MCF 10A (cell line): ENCODE data around the gene NCOA4. TPM values are rescaled to one million over a fixed set of nuclear protein-coding genes. Genes with fewer than 3 reads are reported as not detected.

Experiments
- BruUV-seq: library from RNA; stranded (reverse); fragments of 400-500 nt; replicated peaks from 2 replicates; lab custom pipeline; 2021; lab: Mats Ljungman, UMichigan
- CTCF ChIA-PET: fragments of 300-600 bp; sonication (Branson Sonifier 250); formaldehyde crosslinking; extraction: SDS; loops from one replicate; lab custom pipeline; 2021; ENCODE audit warnings: antibody characterized with exemption, inconsistent platforms; lab: Yijun Ruan, JAX
- POLR2A ChIA-PET: fragments of 300-600, 350-650 bp; sonication (Branson Sonifier 250); formaldehyde crosslinking; extraction: SDS; loops from one replicate; lab custom pipeline; 2020; ENCODE audit warnings: antibody characterized with exemption, inconsistent platforms; lab: Yijun Ruan, JAX
- DNase-seq: peaks from one replicate; pipeline ENCODE4 v3.0.0-alpha.2; 2018; ENCODE audit not compliant: unreplicated experiment
- H3K27ac Mint-ChIP-seq: one replicate; pipeline ENCODE4 v1.8.0; 2022; ENCODE audit warnings: mild to moderate bottlenecking, low read depth, mixed read lengths; ENCODE audit not compliant: unreplicated experiment
- H3K27me3 Mint-ChIP-seq: one replicate; pipeline ENCODE4 v1.8.0; 2022; ENCODE audit warnings: mixed read lengths; ENCODE audit not compliant: insufficient read depth, unreplicated experiment
- H3K36me3 Mint-ChIP-seq: one replicate; pipeline ENCODE4 v1.8.0; 2022; ENCODE audit warnings: mild to moderate bottlenecking, moderate library complexity, mixed read lengths; ENCODE audit not compliant: insufficient read depth, unreplicated experiment
- H3K4me1 Mint-ChIP-seq: one replicate; pipeline ENCODE4 v1.8.0; 2022; ENCODE audit warnings: mixed read lengths; ENCODE audit not compliant: insufficient read depth, unreplicated experiment
- H3K4me3 Mint-ChIP-seq: one replicate; pipeline ENCODE4 v1.8.0; 2022; ENCODE audit warnings: mild to moderate bottlenecking, moderate library complexity, mixed read lengths; ENCODE audit not compliant: unreplicated experiment
- H3K9me3 Mint-ChIP-seq: one replicate; pipeline ENCODE4 v1.8.0; 2022; ENCODE audit warnings: mixed read lengths; ENCODE audit not compliant: unreplicated experiment
- intact Hi-C: fragments of 100-400 bp; cut with micrococcal nuclease; formaldehyde crosslinking; loops from 2 replicates; pipeline ENCODE4 v1.14.1; 2022
- total RNA-seq: library from RNA; stranded (reverse); gene quantifications from 2 replicates; pipeline ENCODE4 v1.2.3, GENCODE V29; 2022
- TF ChIP-seq, protein P1 (sequence below): fragments of 200-600 bp; IDR thresholded peaks from one replicate; pipeline ENCODE4 v1.8.0; 2022; ENCODE audit warnings: antibody characterized with exemption, mild to moderate bottlenecking; ENCODE audit not compliant: unreplicated experiment

Gene NCOA4
- total RNA-seq, 1 experiment from 2014 or later = 81.6 TPM

DNA sequence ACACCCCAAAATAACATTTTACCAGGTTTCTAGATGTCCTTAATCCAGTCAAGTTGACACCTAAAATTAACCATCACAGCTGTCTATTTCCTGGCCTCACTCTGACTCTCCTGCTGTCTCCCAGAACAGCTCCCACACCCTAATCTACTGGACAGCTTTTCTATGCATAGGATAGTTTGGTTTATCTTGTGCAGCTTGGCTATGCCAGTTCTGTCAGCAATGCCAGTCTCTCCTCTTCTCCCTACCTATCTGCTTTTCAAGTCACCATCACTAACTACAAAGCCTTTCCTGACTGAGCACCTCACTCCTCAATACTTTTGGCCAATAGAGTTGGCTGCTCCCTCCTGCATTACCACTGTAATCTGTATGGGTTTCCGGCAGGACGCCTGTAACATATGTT is 5.0 kb downstream of the NCOA4 start:
- DNase-seq = no peak
- Mint-ChIP-seq H3K36me3 (peaks cover 13% of the 10 kb centered on the region), H3K27ac (peak overlapping the region; percentile 63), H3K9me3 (no peaks in the 10 kb centered on the region), H3K27me3 (no peaks in the 10 kb centered on the region), H3K4me1 (peaks cover 46% of the 10 kb centered on the region), H3K4me3 (no peak overlapping the region)
- no TSS peak for BruUV-seq
- intact Hi-C loops = loop anchor here (5.0 to 10.0 kb wide), 2 partner anchors 353 to 1021 kb away; partner anchors contain the start of genes ZFAND4 and ZNF22
- CTCF ChIA-PET = interaction anchor here (1.1 to 4.2 kb wide), 2 partner anchors 19 to 775 kb away, joined by 3 to 43 read pairs; no protein-coding TSS in a partner anchor
- POLR2A ChIA-PET = interaction anchor here (1.4 kb wide), 1 partner anchor 8 kb away, joined by 4 read pairs; no protein-coding TSS in a partner anchor
- TF ChIP-seq, protein P1, sequence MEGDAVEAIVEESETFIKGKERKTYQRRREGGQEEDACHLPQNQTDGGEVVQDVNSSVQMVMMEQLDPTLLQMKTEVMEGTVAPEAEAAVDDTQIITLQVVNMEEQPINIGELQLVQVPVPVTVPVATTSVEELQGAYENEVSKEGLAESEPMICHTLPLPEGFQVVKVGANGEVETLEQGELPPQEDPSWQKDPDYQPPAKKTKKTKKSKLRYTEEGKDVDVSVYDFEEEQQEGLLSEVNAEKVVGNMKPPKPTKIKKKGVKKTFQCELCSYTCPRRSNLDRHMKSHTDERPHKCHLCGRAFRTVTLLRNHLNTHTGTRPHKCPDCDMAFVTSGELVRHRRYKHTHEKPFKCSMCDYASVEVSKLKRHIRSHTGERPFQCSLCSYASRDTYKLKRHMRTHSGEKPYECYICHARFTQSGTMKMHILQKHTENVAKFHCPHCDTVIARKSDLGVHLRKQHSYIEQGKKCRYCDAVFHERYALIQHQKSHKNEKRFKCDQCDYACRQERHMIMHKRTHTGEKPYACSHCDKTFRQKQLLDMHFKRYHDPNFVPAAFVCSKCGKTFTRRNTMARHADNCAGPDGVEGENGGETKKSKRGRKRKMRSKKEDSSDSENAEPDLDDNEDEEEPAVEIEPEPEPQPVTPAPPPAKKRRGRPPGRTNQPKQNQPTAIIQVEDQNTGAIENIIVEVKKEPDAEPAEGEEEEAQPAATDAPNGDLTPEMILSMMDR = no peak

DNA sequence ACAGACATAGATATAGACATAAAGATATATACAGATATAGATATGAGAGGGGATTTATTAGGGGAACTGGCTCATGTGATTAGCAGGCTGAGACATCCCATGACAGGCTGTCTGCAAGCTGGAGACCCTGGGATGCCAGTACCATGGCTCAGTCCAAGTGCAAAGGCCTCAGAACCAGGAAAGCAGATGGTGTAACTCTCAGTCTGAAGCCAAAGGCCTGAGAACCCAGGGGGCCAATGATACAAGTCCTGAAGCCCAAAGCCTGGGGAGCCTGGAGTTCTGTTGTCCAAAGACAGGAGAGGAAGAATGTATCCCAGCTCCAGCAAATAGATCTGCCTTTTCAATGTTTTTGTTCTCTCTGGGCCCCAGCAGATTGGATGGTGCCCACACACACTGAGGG is 5.5 kb downstream of the NCOA4 start:
- BruUV-seq = no TSS peak
- TF ChIP-seq, protein P1 = no peak
- no peak overlapping the region for H3K4me3 Mint-ChIP-seq
- H3K27me3 Mint-ChIP-seq = no peaks in the 10 kb centered on the region
- H3K9me3 Mint-ChIP-seq = no peaks in the 10 kb centered on the region
- no peak for DNase-seq
- POLR2A ChIA-PET = interaction anchor here (1.1 to 1.4 kb wide), 2 partner anchors 9 to 193 kb away, joined by 3 to 4 read pairs; no protein-coding TSS in a partner anchor
- CTCF ChIA-PET = interaction anchor here (0.8 to 1.1 kb wide), 3 partner anchors 202 to 775 kb away, joined by 3 to 4 read pairs (median 3); no protein-coding TSS in a partner anchor
- H3K4me1 Mint-ChIP-seq = peaks cover 47% of the 10 kb centered on the region
- peak overlapping the region; percentile 63 for H3K27ac Mint-ChIP-seq
- H3K36me3 Mint-ChIP-seq = peaks cover 13% of the 10 kb centered on the region
- intact Hi-C loops = loop anchor here (5.0 to 10.0 kb wide), 2 partner anchors 353 to 1020 kb away; partner anchors contain the start of genes ZFAND4 and ZNF22

DNA sequence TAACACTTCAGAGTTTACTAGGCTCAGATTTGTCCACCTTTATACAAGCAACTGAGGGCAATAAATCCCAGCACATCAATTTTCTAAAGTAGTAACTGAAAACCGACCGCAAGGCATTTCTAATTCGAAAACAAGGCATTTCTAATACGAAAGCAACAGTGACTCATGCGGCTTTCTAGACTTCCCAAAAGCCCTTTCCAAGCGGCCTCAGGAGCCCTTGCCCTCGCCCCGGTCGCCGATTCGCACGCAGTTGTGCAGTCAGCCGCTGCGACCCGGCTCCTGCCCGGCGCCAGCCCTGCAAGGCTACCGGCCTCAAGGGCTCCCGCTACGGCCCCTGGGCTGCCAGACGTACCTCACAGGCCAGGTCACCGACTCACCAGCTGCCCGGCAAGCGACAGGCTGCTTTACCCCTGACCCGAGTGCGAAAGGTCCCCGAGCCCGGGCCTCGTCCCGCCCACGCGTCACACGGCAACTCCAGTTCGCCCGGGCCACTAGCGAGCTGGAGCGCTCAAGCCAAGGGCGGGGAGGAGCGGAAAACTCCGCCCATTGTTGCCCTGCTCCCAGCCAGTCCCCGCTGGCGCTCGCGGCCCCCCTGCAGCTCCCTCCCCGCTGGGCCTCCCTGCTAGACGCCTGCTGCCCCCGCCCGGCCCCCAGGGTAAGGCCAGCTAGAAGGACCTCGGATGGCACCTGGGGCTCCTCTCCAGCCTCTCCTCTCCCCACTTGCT is 7.3 kb downstream of the NCOA4 start:
- POLR2A ChIA-PET = interaction anchor here (0.7 to 1.1 kb wide), 4 partner anchors 9 to 22 kb away, joined by 3 to 9 read pairs (median 4); no protein-coding TSS in a partner anchor
- intact Hi-C loops = loop anchor here (10.0 kb wide), 1 partner anchor 1018 kb away; the partner anchor contains the start of gene ZNF22
- peaks cover 17% of the 10 kb centered on the region for H3K36me3 Mint-ChIP-seq

More for the DNA sequence above, 7.3 kb downstream of the NCOA4 start:
- Mint-ChIP-seq H3K27ac (peak overlapping the region; percentile 63), H3K4me3 (peak overlapping the region; percentile 79), H3K4me1 (peaks cover 43% of the 10 kb centered on the region), H3K27me3 (no peaks in the 10 kb centered on the region), H3K9me3 (no peaks in the 10 kb centered on the region)
- TF ChIP-seq, protein P1 = no peak
- DNase-seq = peak; percentile 91
- no TSS peak for BruUV-seq
- CTCF ChIA-PET = interaction anchor here (0.5 to 1.2 kb wide), 3 partner anchors 33 to 162 kb away, joined by 3 to 4 read pairs (median 3); no protein-coding TSS in a partner anchor
